HG03039 (cell line): ENCODE results near the gene ZNF235.
"Not testable (repeated sequence)": the region's sequence is repeated elsewhere in the genome, so short reads cannot be mapped to it uniquely, and the experiment has no call there.

Experiments
- ATAC-seq: cut with Tn5 transposase; IDR thresholded peaks from one replicate; pipeline ENCODE4 v1.9.1; 2021; ENCODE audit warnings: mild to moderate bottlenecking, moderate library complexity; ENCODE audit not compliant: unreplicated experiment

Gene ZNF235

GRCh38 chr19:44304659-44305193, at the start of gene ZNF235:
ZNF235 (minus strand) TSS chr19:44305025; CDS start chr19:44303404, 1,621 bp downstream.
- peak; percentile 81 for ATAC-seq

- ATAC-seq = no peak
These were observed 41.7 kb upstream of the ZNF235 start for GRCh38 chr19:44346556-44346955.

- no peak for ATAC-seq
These were observed 41.1 kb upstream of the ZNF235 start for GRCh38 chr19:44345959-44346358.

GRCh38 chr19:44344255-44344654, 39.4 kb upstream of the ZNF235 start:
- ATAC-seq = no peak

GRCh38 chr19:44341794-44342193, 37.0 kb upstream of the ZNF235 start:
- no peak for ATAC-seq

GRCh38 chr19:44334639-44335038, 29.8 kb upstream of the ZNF235 start:
- not testable (repeated sequence) for ATAC-seq

- no peak for ATAC-seq
These were observed 27.3 kb upstream of the ZNF235 start for GRCh38 chr19:44332145-44332544.

GRCh38 chr19:44315883-44316282, 11.1 kb upstream of the ZNF235 start:
- ATAC-seq = no peak

GRCh38 chr19:44313231-44313630, 8.4 kb upstream of the ZNF235 start:
- no peak for ATAC-seq

- ATAC-seq = no peak
These were observed 3.2 kb upstream of the ZNF235 start for GRCh38 chr19:44308011-44308410.

- ATAC-seq = no peak
These were observed 1.5 kb upstream of the ZNF235 start for GRCh38 chr19:44306283-44306682.

- no peak for ATAC-seq
These were observed 632 bp upstream of the ZNF235 start for GRCh38 chr19:44305457-44305856.

- no peak for ATAC-seq
These were observed 753 bp downstream of the ZNF235 start for GRCh38 chr19:44303976-44304568.

GRCh38 chr19:44303320-44303719, 1.5 kb downstream of the ZNF235 start:
- no peak for ATAC-seq

GRCh38 chr19:44284968-44285367, 19.9 kb downstream of the ZNF235 start:
- no peak for ATAC-seq

- no peak for ATAC-seq
These were observed 22.0 kb downstream of the ZNF235 start for GRCh38 chr19:44282846-44283245.

- ATAC-seq = no peak
These were observed 23.9 kb downstream of the ZNF235 start for GRCh38 chr19:44280916-44281315.

GRCh38 chr19:44278181-44278690, 26.6 kb downstream of the ZNF235 start:
- no peak for ATAC-seq

GRCh38 chr19:44277331-44277730, 27.5 kb downstream of the ZNF235 start:
- ATAC-seq = no peak

- no peak for ATAC-seq
These were observed 44.0 kb downstream of the ZNF235 start for GRCh38 chr19:44260695-44261446.

- ATAC-seq = no peak
These were observed 44.5 kb downstream of the ZNF235 start for GRCh38 chr19:44260343-44260681.

GRCh38 chr19:44258835-44259413, 45.9 kb downstream of the ZNF235 start:
- no peak for ATAC-seq
